Measurements from ENCODE around the gene SPEM3.

SPEM3 gene

DNA sequence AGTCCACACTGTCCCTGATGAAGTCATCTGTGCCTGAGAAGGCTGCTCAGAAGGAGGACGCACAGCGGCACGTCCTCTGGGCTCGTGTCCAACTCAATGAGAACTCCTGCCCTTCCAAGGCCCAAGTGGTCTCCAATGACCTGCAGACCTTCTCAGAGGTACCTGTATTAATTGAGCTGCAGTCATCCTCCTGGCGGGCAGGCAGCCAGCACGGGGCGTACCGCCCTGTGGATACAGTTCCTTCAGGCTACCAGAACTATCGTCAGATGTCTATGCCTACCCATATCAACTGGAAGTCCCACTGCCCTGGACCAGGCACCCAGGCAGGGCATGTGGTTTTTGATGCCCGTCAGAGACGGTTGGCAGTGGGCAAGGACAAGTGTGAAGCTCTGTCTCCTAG is 3.6 kb downstream of the SPEM3 start:
- TF ChIP-seq, protein P1, sequence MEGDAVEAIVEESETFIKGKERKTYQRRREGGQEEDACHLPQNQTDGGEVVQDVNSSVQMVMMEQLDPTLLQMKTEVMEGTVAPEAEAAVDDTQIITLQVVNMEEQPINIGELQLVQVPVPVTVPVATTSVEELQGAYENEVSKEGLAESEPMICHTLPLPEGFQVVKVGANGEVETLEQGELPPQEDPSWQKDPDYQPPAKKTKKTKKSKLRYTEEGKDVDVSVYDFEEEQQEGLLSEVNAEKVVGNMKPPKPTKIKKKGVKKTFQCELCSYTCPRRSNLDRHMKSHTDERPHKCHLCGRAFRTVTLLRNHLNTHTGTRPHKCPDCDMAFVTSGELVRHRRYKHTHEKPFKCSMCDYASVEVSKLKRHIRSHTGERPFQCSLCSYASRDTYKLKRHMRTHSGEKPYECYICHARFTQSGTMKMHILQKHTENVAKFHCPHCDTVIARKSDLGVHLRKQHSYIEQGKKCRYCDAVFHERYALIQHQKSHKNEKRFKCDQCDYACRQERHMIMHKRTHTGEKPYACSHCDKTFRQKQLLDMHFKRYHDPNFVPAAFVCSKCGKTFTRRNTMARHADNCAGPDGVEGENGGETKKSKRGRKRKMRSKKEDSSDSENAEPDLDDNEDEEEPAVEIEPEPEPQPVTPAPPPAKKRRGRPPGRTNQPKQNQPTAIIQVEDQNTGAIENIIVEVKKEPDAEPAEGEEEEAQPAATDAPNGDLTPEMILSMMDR (IDR thresholded peaks at IDR 0.05; ENCODE audit: control extremely low read depth, extremely low read depth, low read depth, missing control alignments): no peak

DNA sequence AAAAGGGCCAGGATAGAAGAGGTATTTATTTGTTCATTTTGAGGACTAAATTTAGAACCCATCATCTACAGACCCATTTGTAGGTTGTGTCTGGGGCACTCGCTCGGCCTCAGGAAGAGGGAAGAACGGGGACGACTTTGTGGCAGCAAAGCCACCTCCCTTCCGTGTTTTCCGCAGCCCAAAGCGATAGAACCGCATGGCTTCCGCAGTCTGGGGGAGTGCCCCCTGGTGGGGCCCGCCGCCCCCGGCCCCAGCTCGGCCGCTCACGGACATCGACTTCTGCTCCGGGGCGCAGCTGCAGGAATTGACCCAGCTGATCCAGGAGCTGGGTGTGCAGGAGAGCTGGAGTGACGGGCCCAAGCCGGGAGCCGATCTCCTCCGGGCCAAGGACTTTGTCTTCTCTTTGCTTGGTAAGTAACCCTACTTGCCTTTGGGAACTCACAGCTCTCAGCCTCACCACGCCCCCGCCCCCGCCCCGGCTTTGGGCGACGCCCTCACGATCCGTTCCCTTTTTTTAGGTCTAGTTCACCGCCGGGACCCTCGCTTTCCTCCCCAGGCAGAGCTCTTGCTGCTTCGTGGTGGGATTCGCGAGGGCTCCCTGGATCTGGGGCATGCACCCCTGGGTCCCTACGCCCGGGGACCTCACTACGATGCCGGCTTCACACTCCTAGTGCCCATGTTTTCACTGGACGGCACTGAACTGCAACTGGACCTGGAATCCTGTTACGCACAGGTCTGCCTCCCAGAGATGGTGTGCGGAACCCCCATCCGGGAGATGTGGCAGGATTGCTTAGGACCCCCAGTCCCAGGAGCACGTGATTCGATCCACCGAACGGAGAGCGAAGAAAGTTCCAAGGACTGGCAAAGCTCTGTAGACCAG is 7.3 kb downstream of the SPEM3 start:
- ChIA-PET CTCF (interaction anchor here (0.8 to 5.3 kb wide), 19 partner anchors 10 to 251 kb away, joined by 3 to 43 read pairs (median 4); partner anchors contain the start of genes CHRNB1, POLR2A, SENP3 and SPEM2), POLR2A (interaction anchor here (0.5 to 1.8 kb wide), 4 partner anchors 32 to 110 kb away, joined by 3 to 12 read pairs (median 6); partner anchors contain the start of genes POLR2A and TMEM256)
- peak; percentile 54 for DNase-seq (ENCODE audit: extremely low spot score)
- TF ChIP-seq, protein P1 (IDR thresholded peaks at IDR 0.05; ENCODE audit: control extremely low read depth, extremely low read depth, low read depth, missing control alignments): peak; percentile 17

More for the DNA sequence above, 3.6 kb downstream of the SPEM3 start:
- no peak for DNase-seq (ENCODE audit: extremely low spot score)
- ChIA-PET CTCF (interaction anchor here (0.8 to 1.5 kb wide), 4 partner anchors 12 to 151 kb away, joined by 3 to 5 read pairs (median 3); partner anchors contain the start of genes SENP3, SLC2A4 and SPEM1), POLR2A (interaction anchor here (0.5 to 0.6 kb wide), 2 partner anchors 9 to 41 kb away, joined by 3 read pairs; no protein-coding TSS in a partner anchor)

DNA sequence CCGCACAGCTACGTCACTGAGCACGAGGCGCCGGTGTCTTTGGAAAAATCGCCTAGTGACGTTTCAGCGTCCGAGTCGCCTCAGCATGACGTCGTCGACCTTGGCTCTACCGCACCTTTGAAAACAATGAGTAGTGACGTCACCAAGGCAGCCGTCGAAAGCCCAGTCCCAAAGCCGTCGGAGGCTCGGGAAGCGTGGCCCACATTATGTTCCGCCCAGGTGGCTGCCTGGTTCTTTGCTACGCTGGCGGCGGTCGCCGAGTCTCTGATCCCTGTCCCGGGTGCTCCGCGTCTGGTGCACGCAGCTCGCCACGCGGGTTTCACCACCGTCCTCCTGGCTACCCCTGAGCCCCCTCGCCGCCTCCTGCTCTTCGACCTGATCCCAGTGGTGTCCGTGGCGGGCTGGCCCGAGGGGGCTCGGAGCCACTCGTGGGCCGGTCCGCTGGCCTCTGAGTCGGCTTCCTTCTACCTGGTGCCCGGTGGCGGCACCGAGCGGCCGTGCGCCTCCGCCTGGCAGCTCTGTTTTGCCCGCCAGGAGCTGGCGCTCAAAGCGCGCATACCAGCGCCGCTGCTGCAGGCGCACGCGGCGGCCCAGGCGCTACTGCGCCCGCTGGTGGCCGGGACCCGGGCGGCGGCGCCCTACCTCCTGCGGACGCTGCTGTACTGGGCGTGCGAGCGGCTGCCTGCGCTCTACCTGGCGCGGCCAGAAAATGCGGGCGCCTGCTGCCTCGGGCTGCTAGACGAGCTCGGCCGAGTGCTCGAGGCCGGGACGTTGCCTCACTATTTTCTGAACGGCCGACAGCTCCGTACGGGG is 8.1 kb downstream of the SPEM3 start:
- DNase-seq (ENCODE audit: extremely low spot score): peak; percentile 71
- CTCF ChIA-PET: interaction anchor here (0.8 to 5.3 kb wide), 20 partner anchors 9 to 152 kb away, joined by 3 to 43 read pairs (median 4); partner anchors contain the start of genes CHRNB1, POLR2A, SENP3 and SPEM2
- TF ChIP-seq, protein P1 (IDR thresholded peaks at IDR 0.05; ENCODE audit: control extremely low read depth, extremely low read depth, low read depth, missing control alignments): peak; percentile 92
- POLR2A ChIA-PET: interaction anchor here (1.2 to 1.8 kb wide), 2 partner anchors 33 to 47 kb away, joined by 6 to 12 read pairs; partner anchors contain the start of genes POLR2A and TMEM256

DNA sequence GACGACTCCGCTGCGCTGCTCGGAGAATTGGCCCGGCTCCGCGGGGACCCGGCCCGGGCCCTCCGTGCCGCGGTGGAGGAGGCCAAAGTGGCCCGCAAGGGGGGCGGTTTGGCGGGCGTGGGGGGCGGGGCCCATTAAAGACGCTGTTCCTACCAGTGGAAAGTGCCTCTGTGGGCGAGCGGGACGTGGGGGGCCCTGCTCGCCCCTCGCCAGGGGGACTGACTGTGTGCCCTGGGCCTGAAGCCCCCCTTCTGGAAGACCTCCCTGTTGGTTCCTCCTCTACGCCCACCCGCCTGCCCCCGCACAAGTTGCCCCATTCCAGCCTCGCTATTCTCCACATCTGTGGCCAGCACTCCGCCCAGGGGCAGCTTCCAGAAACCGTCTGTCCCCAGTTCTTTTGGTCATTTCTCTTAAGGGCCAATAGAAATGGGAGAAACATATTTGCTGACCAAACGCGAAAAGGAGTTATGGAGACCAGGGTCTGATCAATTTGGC is 8.8 kb downstream of the SPEM3 start:
- TF ChIP-seq, protein P1 (IDR thresholded peaks at IDR 0.05; ENCODE audit: control extremely low read depth, extremely low read depth, low read depth, missing control alignments): no peak
- no peak for DNase-seq (ENCODE audit: extremely low spot score)
- POLR2A ChIA-PET: interaction anchor here (1.1 kb wide), 1 partner anchor 47 kb away, joined by 8 read pairs; the partner anchor contains the start of gene POLR2A
- CTCF ChIA-PET: interaction anchor here (0.9 to 5.3 kb wide), 17 partner anchors 8 to 152 kb away, joined by 3 to 43 read pairs (median 4); partner anchors contain the start of genes CHRNB1, POLR2A, SENP3 and SPEM2

DNA sequence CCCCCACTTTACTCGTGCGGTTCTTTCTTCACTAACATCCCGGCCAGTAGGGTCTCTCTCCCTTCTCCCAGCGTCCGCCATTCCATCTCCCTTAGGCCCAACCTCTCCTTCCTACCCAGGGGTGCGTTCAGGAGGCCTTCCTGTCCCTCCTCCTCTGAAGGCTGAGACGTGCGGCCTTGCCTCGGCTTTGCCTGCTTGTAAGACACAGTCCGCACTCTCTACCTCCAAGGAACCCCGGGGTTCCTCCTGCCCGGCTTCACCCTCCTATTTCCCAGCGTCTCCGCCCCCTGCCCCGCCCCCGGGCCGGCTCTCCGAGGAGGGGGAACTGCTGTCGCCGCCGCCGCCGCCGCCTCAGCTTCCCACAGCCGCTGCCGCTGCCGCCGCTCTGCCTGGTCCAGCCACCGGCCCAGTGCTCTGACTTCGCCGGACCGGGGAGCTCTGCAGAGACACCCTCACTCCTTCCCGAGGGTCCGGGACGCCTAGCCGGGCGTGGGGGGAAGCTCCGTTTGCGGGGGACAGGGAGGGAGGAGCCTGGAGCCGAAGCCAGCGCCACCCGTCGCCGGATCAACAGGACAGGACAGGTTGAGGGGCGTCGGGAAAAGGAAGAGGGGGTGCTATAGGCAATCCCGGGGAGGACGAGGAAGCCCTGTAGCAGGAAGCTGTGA is 9.4 kb downstream of the SPEM3 start:
- DNase-seq (ENCODE audit: extremely low spot score): peak; percentile 52

More for the DNA sequence above, 9.4 kb downstream of the SPEM3 start:
- ChIA-PET CTCF (interaction anchor here (0.6 to 5.3 kb wide), 5 partner anchors 15 to 122 kb away, joined by 3 to 43 read pairs (median 27); partner anchors contain the start of genes SENP3, TMEM95 and TNFSF13), POLR2A (interaction anchor here (0.6 to 1.2 kb wide), 3 partner anchors 46 to 136 kb away, joined by 3 to 8 read pairs (median 3); partner anchors contain the start of gene POLR2A)
- TF ChIP-seq, protein P1 (IDR thresholded peaks at IDR 0.05; ENCODE audit: control extremely low read depth, extremely low read depth, low read depth, missing control alignments): no peak

Data from GM10248 (cell line).